GM12864 (cell line): ENCODE measurements around the gene SKIC2.
"Not testable (repeated sequence)": the region's sequence is repeated elsewhere in the genome, so short reads cannot be mapped to it uniquely, and the experiment has no call there.

Source experiments
- DNase-seq: peaks from one replicate; pipeline ENCODE4 v3.0.0-alpha.2; 2011; ENCODE audit warnings: low read depth
- H3K4me3 ChIP-seq: 2 replicates; pipeline ENCODE4 v1.5.1; 2011; ENCODE audit warnings: mild to moderate bottlenecking, low read depth, low read length, control low read depth
- CTCF ChIP-seq: IDR thresholded peaks from 2 replicates; pipeline ENCODE4 v1.5.1; 2011; ENCODE audit warnings: low read depth, mild to moderate bottlenecking, moderate library complexity, low read length, control low read depth, inconsistent platforms; ENCODE audit errors: missing control alignments

Gene SKIC2

GRCh38 chr6:31930962-31931361 lies 28.0 kb upstream of the SKIC2 start:
- TF ChIP-seq CTCF: no peak

GRCh38 chr6:31932137-31932536 lies 26.8 kb upstream of the SKIC2 start:
- DNase-seq, H3K4me3 ChIP-seq: not testable (repeated sequence)

More at GRCh38 chr6:31930962-31931361, 28.0 kb upstream of the SKIC2 start:
- DNase-seq: no peak
- H3K4me3 ChIP-seq: no peak overlapping the region

- no peak for DNase-seq
- no peak overlapping the region for H3K4me3 ChIP-seq
- no peak for TF ChIP-seq CTCF
Observed at GRCh38 chr6:31933537-31933936, 25.4 kb upstream of the SKIC2 start.

GRCh38 chr6:31935021-31935420 lies 24.0 kb upstream of the SKIC2 start:
- TF ChIP-seq CTCF: no peak
- no peak overlapping the region for H3K4me3 ChIP-seq
- no peak for DNase-seq

GRCh38 chr6:31935823-31936222 lies 23.2 kb upstream of the SKIC2 start:
- TF ChIP-seq CTCF: no peak
- no peak for DNase-seq
- no peak overlapping the region for H3K4me3 ChIP-seq

- no peak for DNase-seq
- no peak overlapping the region for H3K4me3 ChIP-seq
- peak; percentile 3 for TF ChIP-seq CTCF
Observed at GRCh38 chr6:31940256-31940664, 18.7 kb upstream of the SKIC2 start.

- DNase-seq: no peak
- TF ChIP-seq CTCF: no peak
- H3K4me3 ChIP-seq: no peak overlapping the region
Observed at GRCh38 chr6:31943742-31944141, 15.2 kb upstream of the SKIC2 start.

GRCh38 chr6:31945154-31945506 lies 13.8 kb upstream of the SKIC2 start:
- TF ChIP-seq CTCF: no peak
- H3K4me3 ChIP-seq: no peak overlapping the region
- DNase-seq: no peak
